NT2/D1 (cell line): ENCODE measurements around the gene INSIG1.

Source experiments
- SUZ12 ChIP-seq: IDR thresholded peaks from 2 replicates; pipeline ENCODE4 v1.6.1; 2011; ENCODE audit not compliant: insufficient read length, insufficient read depth; ENCODE audit errors: extremely low read depth
- ZNF274 ChIP-seq: IDR thresholded peaks from 2 replicates; pipeline ENCODE4 v1.6.1; 2011; ENCODE audit warnings: mild to moderate bottlenecking, low read depth, low read length

GRCh38 chr7:155333346-155334234 is 35.9 kb downstream of the INSIG1 start:
- TF ChIP-seq ZNF274, result no peak
- TF ChIP-seq SUZ12, result no peak
